Measurements from ENCODE around the gene CDH4. TPM values are rescaled to one million over a fixed set of nuclear protein-coding genes. Genes with fewer than 3 reads are reported as not detected.

CDH4 gene
- total and polyA plus RNA-seq, 2 donors (not counting 3 experiments of a cell fraction or from before 2014, with no cell fraction given) = 0.17 to 0.51 TPM

- H3K27ac ChIP-seq (ENCODE audit: insufficient read depth, low read depth, low read length) = no peak overlapping the region
- no peaks in the 10 kb centered on the region for H3K9me1 ChIP-seq (replicated peaks; ENCODE audit: control insufficient read depth, extremely low read depth, insufficient read depth, low read length)
- H3K9me3 ChIP-seq (replicated peaks; ENCODE audit: control insufficient read depth, insufficient read depth, low read length) = peaks cover 8% of the 10 kb centered on the region
- intact Hi-C loops (cut with micrococcal nuclease) = no loop called here
- no peak overlapping the region for H2AFZ ChIP-seq (ENCODE audit: low read depth, low read length)
- POLR2A ChIA-PET = no interaction called here
- H3K4me2 ChIP-seq (ENCODE audit: insufficient read depth, low read length) = no peak overlapping the region
- BruUV-seq (replicated peaks) = no TSS peak
- H3K4me3 ChIP-seq (replicated peaks in 1 of 3; ENCODE audit: insufficient read depth in 1 of 3, low read depth in 1 of 3, low read length in 3 of 3) = no peak overlapping the region
- DNase-seq (ENCODE audit: low read depth, low spot score) (no peak), FAIRE-seq (no peak)
- H3K36me3 ChIP-seq (ENCODE audit: control insufficient read depth in 2 of 2, extremely low read depth in 1 of 2, insufficient read depth in 2 of 2, low read length in 2 of 2) = no peaks in the 10 kb centered on the region
- no peaks in the 10 kb centered on the region for H3K27me3 ChIP-seq (ENCODE audit: control insufficient read depth in 2 of 2, insufficient read depth in 2 of 2, low read length in 2 of 2)
- no peaks in the 10 kb centered on the region for H4K20me1 ChIP-seq (replicated peaks; ENCODE audit: control insufficient read depth, extremely low read depth, insufficient read depth, low read length)
- dilution Hi-C loops (cut with MboI; ENCODE audit: extremely low pct_ligation_motif_present, low sequenced_read_pairs) = no loop called here
- H3K79me2 ChIP-seq (ENCODE audit: control insufficient read depth, insufficient read depth, low read length) = no peaks in the 10 kb centered on the region
- no peak for TF ChIP-seq POLR2A (IDR thresholded peaks at IDR 0.05; ENCODE audit: low read depth, low read length)
- no peak for TF ChIP-seq POLR2AphosphoS5 (IDR thresholded peaks at IDR 0.05; ENCODE audit: insufficient read depth, low read depth, low read length)
- TF ChIP-seq, protein P1, sequence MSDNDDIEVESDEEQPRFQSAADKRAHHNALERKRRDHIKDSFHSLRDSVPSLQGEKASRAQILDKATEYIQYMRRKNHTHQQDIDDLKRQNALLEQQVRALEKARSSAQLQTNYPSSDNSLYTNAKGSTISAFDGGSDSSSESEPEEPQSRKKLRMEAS (IDR thresholded peaks at IDR 0.05; ENCODE audit: insufficient read depth, insufficient read length) = no peak
- TF ChIP-seq EZH2 (IDR thresholded peaks at IDR 0.05; ENCODE audit: borderline replicate concordance, low read depth, low read length, severe bottlenecking) = no peak
- no peak for TF ChIP-seq CTCF (IDR thresholded peaks at IDR 0.05; ENCODE audit: extremely low read depth in 1 of 2, insufficient read depth in 1 of 2, low read depth in 1 of 2, low read length in 2 of 2)
- no peak for TF ChIP-seq MYC (IDR thresholded peaks at IDR 0.05; ENCODE audit: low read depth, low read length)
- TF ChIP-seq FOS (IDR thresholded peaks at IDR 0.05; ENCODE audit: borderline replicate concordance, insufficient read depth, low read length) = no peak
- TF ChIP-seq GATA2 (IDR thresholded peaks at IDR 0.05; ENCODE audit: insufficient read depth, insufficient read length, low read depth, low read length) = no peak
- TF ChIP-seq JUN (IDR thresholded peaks at IDR 0.05; ENCODE audit: borderline replicate concordance, insufficient read depth, insufficient read length, low read depth) = no peak
- no peaks in the 10 kb centered on the region for H3K4me1 ChIP-seq (ENCODE audit: control insufficient read depth, extremely low read depth, insufficient read depth, low read length)
- H3K9ac ChIP-seq (replicated peaks; ENCODE audit: extremely low read depth, insufficient read depth, low read length) = no peak overlapping the region
- CTCF ChIA-PET = no interaction called here
Measured at GRCh38 chr20:61581825-61582188, 329.7 kb downstream of the CDH4 start.

Measured in endothelial cell of umbilical vein (primary cell).